ENCODE measurements around the gene MECR.

- TF ChIP-seq, protein P1, sequence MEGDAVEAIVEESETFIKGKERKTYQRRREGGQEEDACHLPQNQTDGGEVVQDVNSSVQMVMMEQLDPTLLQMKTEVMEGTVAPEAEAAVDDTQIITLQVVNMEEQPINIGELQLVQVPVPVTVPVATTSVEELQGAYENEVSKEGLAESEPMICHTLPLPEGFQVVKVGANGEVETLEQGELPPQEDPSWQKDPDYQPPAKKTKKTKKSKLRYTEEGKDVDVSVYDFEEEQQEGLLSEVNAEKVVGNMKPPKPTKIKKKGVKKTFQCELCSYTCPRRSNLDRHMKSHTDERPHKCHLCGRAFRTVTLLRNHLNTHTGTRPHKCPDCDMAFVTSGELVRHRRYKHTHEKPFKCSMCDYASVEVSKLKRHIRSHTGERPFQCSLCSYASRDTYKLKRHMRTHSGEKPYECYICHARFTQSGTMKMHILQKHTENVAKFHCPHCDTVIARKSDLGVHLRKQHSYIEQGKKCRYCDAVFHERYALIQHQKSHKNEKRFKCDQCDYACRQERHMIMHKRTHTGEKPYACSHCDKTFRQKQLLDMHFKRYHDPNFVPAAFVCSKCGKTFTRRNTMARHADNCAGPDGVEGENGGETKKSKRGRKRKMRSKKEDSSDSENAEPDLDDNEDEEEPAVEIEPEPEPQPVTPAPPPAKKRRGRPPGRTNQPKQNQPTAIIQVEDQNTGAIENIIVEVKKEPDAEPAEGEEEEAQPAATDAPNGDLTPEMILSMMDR (IDR thresholded peaks at IDR 0.05 in 2 of 3, conservative IDR thresholded peaks at IDR 0.05 in 1 of 3; ENCODE audit: borderline replicate concordance in 1 of 3, insufficient read depth in 1 of 3, low read depth in 2 of 3, low read length in 2 of 3): no peak
- TF ChIP-seq, protein P2, sequence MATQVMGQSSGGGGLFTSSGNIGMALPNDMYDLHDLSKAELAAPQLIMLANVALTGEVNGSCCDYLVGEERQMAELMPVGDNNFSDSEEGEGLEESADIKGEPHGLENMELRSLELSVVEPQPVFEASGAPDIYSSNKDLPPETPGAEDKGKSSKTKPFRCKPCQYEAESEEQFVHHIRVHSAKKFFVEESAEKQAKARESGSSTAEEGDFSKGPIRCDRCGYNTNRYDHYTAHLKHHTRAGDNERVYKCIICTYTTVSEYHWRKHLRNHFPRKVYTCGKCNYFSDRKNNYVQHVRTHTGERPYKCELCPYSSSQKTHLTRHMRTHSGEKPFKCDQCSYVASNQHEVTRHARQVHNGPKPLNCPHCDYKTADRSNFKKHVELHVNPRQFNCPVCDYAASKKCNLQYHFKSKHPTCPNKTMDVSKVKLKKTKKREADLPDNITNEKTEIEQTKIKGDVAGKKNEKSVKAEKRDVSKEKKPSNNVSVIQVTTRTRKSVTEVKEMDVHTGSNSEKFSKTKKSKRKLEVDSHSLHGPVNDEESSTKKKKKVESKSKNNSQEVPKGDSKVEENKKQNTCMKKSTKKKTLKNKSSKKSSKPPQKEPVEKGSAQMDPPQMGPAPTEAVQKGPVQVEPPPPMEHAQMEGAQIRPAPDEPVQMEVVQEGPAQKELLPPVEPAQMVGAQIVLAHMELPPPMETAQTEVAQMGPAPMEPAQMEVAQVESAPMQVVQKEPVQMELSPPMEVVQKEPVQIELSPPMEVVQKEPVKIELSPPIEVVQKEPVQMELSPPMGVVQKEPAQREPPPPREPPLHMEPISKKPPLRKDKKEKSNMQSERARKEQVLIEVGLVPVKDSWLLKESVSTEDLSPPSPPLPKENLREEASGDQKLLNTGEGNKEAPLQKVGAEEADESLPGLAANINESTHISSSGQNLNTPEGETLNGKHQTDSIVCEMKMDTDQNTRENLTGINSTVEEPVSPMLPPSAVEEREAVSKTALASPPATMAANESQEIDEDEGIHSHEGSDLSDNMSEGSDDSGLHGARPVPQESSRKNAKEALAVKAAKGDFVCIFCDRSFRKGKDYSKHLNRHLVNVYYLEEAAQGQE (IDR thresholded peaks at IDR 0.05; ENCODE audit: low read depth): no peak
- TF ChIP-seq YY1 (IDR thresholded peaks at IDR 0.05; ENCODE audit: extremely low read depth, insufficient replicate concordance, low read depth, low read length) (no peak), SIN3A (IDR thresholded peaks at IDR 0.05; ENCODE audit: low read depth) (no peak), CEBPB (IDR thresholded peaks at IDR 0.05; ENCODE audit: low read depth) (no peak), EZH2 (IDR thresholded peaks at IDR 0.05) (no peak), ZNF274 (IDR thresholded peaks at IDR 0.05; ENCODE audit: low read depth, low read length) (no peak), RAD21 (IDR thresholded peaks at IDR 0.05; ENCODE audit: low read depth) (no peak), POLR2AphosphoS5 (IDR thresholded peaks at IDR 0.05; ENCODE audit: low read depth, low read length) (no peak), POLR2A (IDR thresholded peaks at IDR 0.05; ENCODE audit: borderline replicate concordance, extremely low read depth, insufficient read depth, insufficient read length) (no peak)
- TF ChIP-seq, protein P3, sequence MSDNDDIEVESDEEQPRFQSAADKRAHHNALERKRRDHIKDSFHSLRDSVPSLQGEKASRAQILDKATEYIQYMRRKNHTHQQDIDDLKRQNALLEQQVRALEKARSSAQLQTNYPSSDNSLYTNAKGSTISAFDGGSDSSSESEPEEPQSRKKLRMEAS (IDR thresholded peaks at IDR 0.05): no peak
Observed at GRCh38 chr1:29270929-29271521, 40.3 kb upstream of the MECR start.
